ENCODE results near the gene USP7. TPM values are rescaled to one million over a fixed set of nuclear protein-coding genes. Genes with fewer than 3 reads are reported as not detected.

Gene USP7
- total RNA-seq, 1 donor from 2014 or later = 55.3 TPM

GRCh38 chr16:8953064-8953463, 10.6 kb downstream of the USP7 start:
- Histone ChIP-seq H3K27me3 (no peaks in the 10 kb centered on the region), H3K4me3 (no peak overlapping the region), H3K27ac (no peak overlapping the region), H3K9me3 (no peaks in the 10 kb centered on the region), H3K36me3 (no peaks in the 10 kb centered on the region), H3K4me1 (peaks cover 5 to 49% of the 10 kb centered on the region in 2 donors)
- intact Hi-C loops (cut with DNase I) = no loop called here
- no peak for TF ChIP-seq CTCF (IDR thresholded peaks at IDR 0.05)
- DNase-seq (ENCODE audit: low spot score in 2 of 2) = no peak

- no peaks in the 10 kb centered on the region for H3K27me3 ChIP-seq
- H3K9me3 ChIP-seq = no peaks in the 10 kb centered on the region
- no peak overlapping the region for H3K4me3 ChIP-seq
- TF ChIP-seq CTCF (IDR thresholded peaks at IDR 0.05) = no peak
- H3K4me1 ChIP-seq = peaks cover 3 to 42% of the 10 kb centered on the region in 2 donors
- H3K27ac ChIP-seq = no peak overlapping the region
- intact Hi-C loops (cut with DNase I) = no loop called here
- H3K36me3 ChIP-seq = no peaks in the 10 kb centered on the region
- no peak for DNase-seq (ENCODE audit: low spot score in 2 of 2)
Observed at GRCh38 chr16:8952281-8952751, 11.4 kb downstream of the USP7 start.

GRCh38 chr16:8951447-8952280, 12.0 kb downstream of the USP7 start:
- H3K27me3 ChIP-seq = no peaks in the 10 kb centered on the region
- peaks cover 3 to 39% of the 10 kb centered on the region in 2 donors for H3K4me1 ChIP-seq
- TF ChIP-seq CTCF (IDR thresholded peaks at IDR 0.05) = no peak
- no peak for DNase-seq (ENCODE audit: low spot score in 2 of 2)
- no peaks in the 10 kb centered on the region for H3K36me3 ChIP-seq
- H3K27ac ChIP-seq = no peak overlapping the region
- intact Hi-C loops (cut with DNase I) = no loop called here
- no peaks in the 10 kb centered on the region for H3K9me3 ChIP-seq
- H3K4me3 ChIP-seq = no peak overlapping the region

GRCh38 chr16:8950580-8951077, 13.1 kb downstream of the USP7 start:
- no peak for DNase-seq (ENCODE audit: low spot score in 2 of 2)
- H3K27ac ChIP-seq = no peak overlapping the region
- H3K36me3 ChIP-seq = no peaks in the 10 kb centered on the region
- no peak for TF ChIP-seq CTCF (IDR thresholded peaks at IDR 0.05)
- no peak overlapping the region for H3K4me3 ChIP-seq
- no peaks in the 10 kb centered on the region for H3K27me3 ChIP-seq
- peaks cover 3 to 31% of the 10 kb centered on the region in 2 donors for H3K4me1 ChIP-seq
- intact Hi-C loops (cut with DNase I) = no loop called here
- no peaks in the 10 kb centered on the region for H3K9me3 ChIP-seq

GRCh38 chr16:8949536-8950418, 13.9 kb downstream of the USP7 start:
- intact Hi-C loops (cut with DNase I) = no loop called here
- no peak for TF ChIP-seq CTCF (IDR thresholded peaks at IDR 0.05)
- Histone ChIP-seq H3K4me3 (no peak overlapping the region), H3K27ac (no peak overlapping the region), H3K27me3 (no peaks in the 10 kb centered on the region), H3K9me3 (no peaks in the 10 kb centered on the region), H3K36me3 (no peaks in the 10 kb centered on the region), H3K4me1 (peaks cover 4 to 34% of the 10 kb centered on the region in 2 donors)
- no peak for DNase-seq (ENCODE audit: low spot score in 2 of 2)

All from ascending aorta (tissue), 2 donors.